T-cell (primary cell): ENCODE measurements around the gene HS6ST3. TPM values are rescaled to one million over a fixed set of nuclear protein-coding genes. Genes with fewer than 3 reads are reported as not detected.

Source experiments
- ATAC-seq, 4 experiments: fragments of 200-7000 bp in 3 of 4; fragments of 150-1000 bp in 1 of 4; cut with Tn5 transposase; replicated peaks in 1 of 4; 1 replicate in 3 of 4; 2 replicates in 1 of 4; pipeline ENCODE4 v1.10.0; 2021; ENCODE audit warnings: moderate library complexity in 3 of 4, mild to moderate bottlenecking in 2 of 4, moderate number of reproducible peaks in 1 of 4
- CTCF ChIA-PET, 2 donors: fragments of 300-600 bp; sonication (Branson Sonifier 250); formaldehyde crosslinking; loops; one replicate each; lab custom pipeline; 2022; ENCODE audit warnings: antibody characterized with exemption in 2 of 2; lab: Charles Lee
- POLR2A ChIA-PET, 2 donors: fragments of 300-600 bp; sonication (Branson Sonifier 250); formaldehyde crosslinking; loops; one replicate each; lab custom pipeline; 2022; ENCODE audit warnings: antibody characterized with exemption in 2 of 2; lab: Charles Lee
- DNase-seq, 35 experiments: peaks; one replicate each; pipeline versions ENCODE4 v3.0.0 to v3.0.0-alpha.2; 2013 to 2023
- H3K27ac ChIP-seq: one replicate; pipeline ENCODE4 v1.5.1; 2013; ENCODE audit warnings: low read length
- H3K27me3 ChIP-seq, 2 experiments: replicated peaks in 1 of 2; 1 replicate in 1 of 2; 2 replicates in 1 of 2; pipeline versions ENCODE4 v1.6.1 to v1.7.0; 2013; ENCODE audit warnings: low read length in 1 of 2, mixed read lengths in 1 of 2; ENCODE audit not compliant: control insufficient read depth in 2 of 2, insufficient read depth in 2 of 2; ENCODE audit errors: extremely low read depth in 1 of 2
- H3K36me3 ChIP-seq, 2 donors: 1 replicate in 1 of 2; 2 replicates in 1 of 2; pipeline versions ENCODE4 v1.6.1 to v1.7.0; 2013; ENCODE audit warnings: low read length in 1 of 2; ENCODE audit not compliant: control insufficient read depth in 2 of 2, insufficient read depth in 1 of 2; ENCODE audit errors: extremely low read depth in 1 of 2
- H3K4me1 ChIP-seq, 2 experiments: 1 replicate in 1 of 2; 2 replicates in 1 of 2; pipeline versions ENCODE4 v1.6.1 to v1.7.0; 2013; ENCODE audit warnings: low read length in 2 of 2, mixed read lengths in 1 of 2; ENCODE audit not compliant: insufficient read depth in 2 of 2, control insufficient read depth in 1 of 2; ENCODE audit errors: extremely low read depth in 1 of 2
- H3K4me3 ChIP-seq, 2 donors: 1 replicate in 1 of 2; 2 replicates in 1 of 2; pipeline versions ENCODE4 v1.5.1 to v1.7.0; 2013; ENCODE audit warnings: mild to moderate bottlenecking in 2 of 2, low read length in 1 of 2, moderate library complexity in 1 of 2; ENCODE audit not compliant: control insufficient read depth in 1 of 2; ENCODE audit errors: extremely low read depth in 1 of 2
- H3K9me3 ChIP-seq: 2 replicates; pipeline ENCODE4 v1.7.0; 2013
- H3K27ac Mint-ChIP-seq, 2 donors: one replicate each; pipeline ENCODE4 v1.8.0; 2020 to 2021; ENCODE audit warnings: mild to moderate bottlenecking in 2 of 2, mixed read lengths in 2 of 2
- H3K27me3 Mint-ChIP-seq, 2 donors: one replicate each; pipeline ENCODE4 v1.8.0; 2021 to 2022; ENCODE audit warnings: mixed read lengths in 2 of 2
- H3K36me3 Mint-ChIP-seq: one replicate; pipeline ENCODE4 v1.8.0; 2021; ENCODE audit warnings: mixed read lengths
- H3K4me1 Mint-ChIP-seq, 3 donors: one replicate each; pipeline ENCODE4 v1.8.0; 2020 to 2022; ENCODE audit warnings: mixed read lengths in 3 of 3, mild to moderate bottlenecking in 1 of 3
- H3K4me3 Mint-ChIP-seq, 3 donors: one replicate each; pipeline ENCODE4 v1.8.0; 2020 to 2022; ENCODE audit warnings: mild to moderate bottlenecking in 3 of 3, mixed read lengths in 3 of 3, moderate library complexity in 3 of 3
- H3K9me3 Mint-ChIP-seq, 3 donors: one replicate each; pipeline ENCODE4 v1.8.0; 2020 to 2022; ENCODE audit warnings: mixed read lengths in 3 of 3
- WGBS: methylation state at CpG from one replicate; pipeline ENCODE4 v1.1.5; 2013; ENCODE audit warnings: missing lambda C conversion rate; ENCODE audit not compliant: insufficient coverage; 5-methylcytosine and 5-hydroxymethylcytosine counted together
- total RNA-seq, 35 experiments: library from RNA in 6 of 35; stranded (reverse) in 6 of 35; fragments of 120-200 nt in 1 of 35; gene quantifications; one replicate each; pipeline versions ENCODE4 v1.2.1 to v1.2.4 and lab custom pipeline; 2013 to 2026

The HS6ST3 gene
- total RNA-seq, 5 donors from 2014 or later (not counting 1 experiment from before 2014, with no cell fraction given): not detected

DNA sequence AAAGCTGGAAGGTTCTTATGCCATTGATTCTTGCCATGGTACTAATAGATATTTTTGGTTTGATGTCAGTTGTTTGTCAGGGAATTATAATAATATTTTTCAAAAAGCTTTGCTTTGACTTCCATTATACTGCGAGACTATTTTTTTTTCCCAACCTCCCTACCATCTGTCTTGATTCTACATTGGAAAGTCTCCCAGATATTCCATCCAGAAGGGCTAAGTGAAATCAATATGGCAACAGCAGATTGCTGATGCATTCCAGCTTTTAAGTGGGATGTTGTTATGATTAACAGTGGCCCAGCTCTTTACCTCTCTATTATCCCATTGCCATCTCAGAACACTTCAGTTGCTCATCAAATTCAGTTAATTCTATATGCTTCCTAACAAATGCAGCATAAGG, 657.0 kb downstream of the HS6ST3 start:
- DNase-seq (no peak), ATAC-seq (no peak)
- H3K27me3 ChIP-seq: no peaks in the 10 kb centered on the region
- no peaks in the 10 kb centered on the region for H3K36me3 ChIP-seq
- no peak overlapping the region for H3K27ac ChIP-seq
- Mint-ChIP-seq H3K27ac (no peak overlapping the region), H3K36me3 (no peaks in the 10 kb centered on the region), H3K4me3 (no peak overlapping the region), H3K4me1 (no peaks in the 10 kb centered on the region), H3K27me3 (no peaks in the 10 kb centered on the region), H3K9me3 (peaks cover 4 to 9% (median 7%) of the 10 kb centered on the region in 3 donors)
- no CpG with 5 or more reads among the region's 1 CpG for WGBS
- no peaks in the 10 kb centered on the region for H3K4me1 ChIP-seq
- H3K9me3 ChIP-seq: no peaks in the 10 kb centered on the region
- ChIA-PET CTCF (interaction anchor here in 1 of 2 donors (0.5 kb wide), 1 partner anchor 288 kb away, joined by 4 read pairs; no protein-coding TSS in a partner anchor), POLR2A (no interaction called here)
- H3K4me3 ChIP-seq: no peak overlapping the region

DNA sequence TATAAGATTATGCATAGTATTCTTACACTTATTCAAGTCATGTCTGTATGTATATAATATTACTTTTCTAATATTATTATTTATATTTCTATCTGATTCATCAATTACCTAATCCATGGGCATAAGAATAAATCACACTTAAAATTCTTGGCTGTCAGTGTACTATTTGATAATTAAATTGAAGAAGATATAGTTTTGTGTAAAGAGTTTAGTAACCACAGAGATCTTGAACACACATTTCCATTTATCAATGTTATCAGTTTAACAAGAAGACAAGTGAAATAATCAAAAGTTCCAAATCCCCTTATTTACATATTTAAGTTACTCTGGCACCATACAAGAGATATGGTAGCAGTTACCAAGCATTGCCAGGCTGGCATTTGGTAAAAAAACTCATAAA, 659.9 kb downstream of the HS6ST3 start:
- CTCF ChIA-PET: no interaction called here
- H3K27ac ChIP-seq: no peak overlapping the region
- Mint-ChIP-seq H3K36me3 (no peaks in the 10 kb centered on the region), H3K9me3 (peaks cover 3 to 5% (median 4%) of the 10 kb centered on the region in 3 donors), H3K27ac (no peak overlapping the region), H3K4me1 (no peaks in the 10 kb centered on the region), H3K27me3 (no peaks in the 10 kb centered on the region), H3K4me3 (no peak overlapping the region)
- H3K4me1 ChIP-seq: no peaks in the 10 kb centered on the region
- H3K9me3 ChIP-seq: no peaks in the 10 kb centered on the region
- no peaks in the 10 kb centered on the region for H3K27me3 ChIP-seq
- ATAC-seq (no peak), DNase-seq (no peak)
- POLR2A ChIA-PET: no interaction called here
- H3K4me3 ChIP-seq: no peak overlapping the region
- no peaks in the 10 kb centered on the region for H3K36me3 ChIP-seq

DNA sequence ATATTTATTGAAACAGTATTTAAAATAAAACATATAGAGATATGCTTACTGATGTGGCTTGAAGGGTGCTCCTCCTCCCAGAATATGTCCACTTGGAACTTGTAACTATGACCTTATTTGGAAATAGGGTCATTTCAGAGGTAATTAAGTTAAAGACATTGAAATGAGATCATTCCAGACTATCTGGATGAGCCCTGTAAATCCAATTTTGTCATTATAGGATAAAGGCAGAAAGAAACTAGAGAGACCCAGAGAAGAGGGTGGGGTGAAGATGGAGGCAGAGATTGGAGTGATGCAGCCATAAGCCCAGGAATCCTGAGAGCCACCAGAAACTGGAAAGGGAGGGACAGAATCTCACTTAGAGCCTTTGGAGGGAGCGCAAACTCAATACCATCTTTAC, 661.2 kb downstream of the HS6ST3 start:
- Histone ChIP-seq H3K4me3 (no peak overlapping the region), H3K9me3 (no peaks in the 10 kb centered on the region), H3K4me1 (no peaks in the 10 kb centered on the region), H3K36me3 (no peaks in the 10 kb centered on the region), H3K27me3 (no peaks in the 10 kb centered on the region), H3K27ac (no peak overlapping the region)
- Mint-ChIP-seq H3K27ac (no peak overlapping the region), H3K36me3 (no peaks in the 10 kb centered on the region), H3K27me3 (no peaks in the 10 kb centered on the region), H3K9me3 (peaks cover 3 to 5% (median 4%) of the 10 kb centered on the region in 3 donors), H3K4me1 (no peaks in the 10 kb centered on the region), H3K4me3 (no peak overlapping the region)
- ChIA-PET POLR2A (no interaction called here), CTCF (no interaction called here)
- WGBS: no CpG with 5 or more reads among the region's 1 CpG
- DNase-seq (no peak), ATAC-seq (no peak)

DNA sequence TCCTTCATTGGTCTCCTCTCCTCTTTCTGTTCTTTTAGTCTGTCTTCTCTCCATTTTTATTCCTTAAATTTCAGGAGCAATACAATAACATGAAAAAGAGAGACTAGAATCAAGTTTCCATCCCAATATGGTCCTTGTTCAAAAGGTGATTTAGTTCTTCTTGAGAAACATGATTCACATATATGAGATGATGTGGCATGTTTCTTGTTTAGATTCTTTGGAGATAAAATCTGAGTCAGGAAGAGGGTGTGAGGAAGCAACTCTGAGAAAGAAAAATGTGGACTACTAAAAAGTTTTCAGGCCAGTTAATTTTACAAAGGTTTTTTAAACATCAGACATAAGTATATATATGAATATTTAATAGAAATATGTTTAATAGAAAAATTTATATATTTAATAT, 673.0 kb downstream of the HS6ST3 start:
- no peaks in the 10 kb centered on the region for H3K27me3 ChIP-seq
- no peaks in the 10 kb centered on the region for H3K4me1 ChIP-seq
- no peak overlapping the region for H3K27ac ChIP-seq
- Mint-ChIP-seq H3K27me3 (no peaks in the 10 kb centered on the region), H3K27ac (no peak overlapping the region), H3K9me3 (peaks cover 0 to 5% (median 4%) of the 10 kb centered on the region in 3 donors), H3K4me3 (no peak overlapping the region), H3K4me1 (no peaks in the 10 kb centered on the region), H3K36me3 (no peaks in the 10 kb centered on the region)
- H3K4me3 ChIP-seq: no peak overlapping the region
- H3K9me3 ChIP-seq: no peaks in the 10 kb centered on the region
- no peak for ATAC-seq
- DNase-seq: no peak
- ChIA-PET POLR2A (no interaction called here), CTCF (no interaction called here)
- no peaks in the 10 kb centered on the region for H3K36me3 ChIP-seq

DNA sequence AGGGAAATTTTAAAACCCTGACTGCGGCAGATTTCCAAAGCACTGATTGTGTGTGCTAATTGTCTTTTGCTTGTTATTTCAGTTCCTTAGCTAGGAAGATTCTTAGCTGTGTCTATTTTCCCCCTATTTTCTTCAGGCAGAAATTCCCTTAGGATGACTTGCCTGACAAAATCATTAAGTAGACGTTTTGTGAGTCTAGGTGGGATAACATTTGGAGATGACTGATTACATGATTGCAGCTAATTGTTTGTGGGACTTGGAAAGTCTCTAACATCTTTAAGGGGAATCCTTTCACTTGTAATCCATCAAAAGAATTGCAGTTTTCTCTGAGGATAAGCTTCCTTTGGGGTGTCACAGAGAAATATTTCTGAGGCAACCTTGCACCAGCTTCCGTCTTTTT, 676.4 kb downstream of the HS6ST3 start:
- Histone ChIP-seq H3K27me3 (no peaks in the 10 kb centered on the region), H3K27ac (no peak overlapping the region), H3K4me1 (no peaks in the 10 kb centered on the region), H3K4me3 (no peak overlapping the region), H3K36me3 (no peaks in the 10 kb centered on the region), H3K9me3 (no peaks in the 10 kb centered on the region)
- Mint-ChIP-seq H3K27me3 (no peaks in the 10 kb centered on the region), H3K4me3 (no peak overlapping the region), H3K9me3 (peaks cover 0 to 7% (median 7%) of the 10 kb centered on the region in 3 donors), H3K4me1 (no peaks in the 10 kb centered on the region), H3K27ac (no peak overlapping the region), H3K36me3 (no peaks in the 10 kb centered on the region)
- no peak for ATAC-seq
- ChIA-PET POLR2A (interaction anchor here in 1 of 2 donors (0.5 kb wide), 1 partner anchor 187 kb away, joined by 3 read pairs; no protein-coding TSS in a partner anchor), CTCF (no interaction called here)
- WGBS: 63% methylated on average over 2 of the region's 3 CpGs
- no peak for DNase-seq

DNA sequence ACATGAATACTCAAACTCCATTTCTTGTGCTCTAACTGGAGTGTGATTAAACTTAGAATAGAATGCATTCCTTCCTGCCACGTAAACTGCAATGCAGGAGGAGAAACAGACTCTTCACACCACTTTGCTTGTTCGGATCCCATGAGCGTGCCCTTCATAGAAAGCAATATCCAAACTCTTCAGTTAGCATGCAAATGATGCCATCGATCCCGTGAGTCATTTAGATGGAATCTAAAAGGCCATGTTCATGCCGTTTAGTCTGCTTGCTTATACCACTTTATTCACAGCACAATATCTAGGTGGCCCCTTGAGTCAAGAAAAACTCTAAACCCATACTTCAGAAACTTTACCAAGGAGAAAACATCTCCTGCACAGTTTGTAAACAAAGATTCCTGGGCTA, 678.6 kb downstream of the HS6ST3 start:
- H3K36me3 Mint-ChIP-seq: no peaks in the 10 kb centered on the region
- ATAC-seq: no peak
- H3K4me1 ChIP-seq: no peaks in the 10 kb centered on the region
- no peaks in the 10 kb centered on the region for H3K4me1 Mint-ChIP-seq
- ChIA-PET POLR2A (no interaction called here), CTCF (interaction anchor here in 1 of 2 donors (0.5 kb wide), 1 partner anchor 39 kb away, joined by 5 read pairs; no protein-coding TSS in a partner anchor)
- no peaks in the 10 kb centered on the region for H3K9me3 ChIP-seq
- H3K9me3 Mint-ChIP-seq: peaks cover 2 to 7% (median 7%) of the 10 kb centered on the region in 3 donors
- H3K4me3 ChIP-seq: no peak overlapping the region
- no peaks in the 10 kb centered on the region for H3K27me3 ChIP-seq
- no peak overlapping the region for H3K4me3 Mint-ChIP-seq
- H3K36me3 ChIP-seq: no peaks in the 10 kb centered on the region
- H3K27ac ChIP-seq: no peak overlapping the region
- no peaks in the 10 kb centered on the region for H3K27me3 Mint-ChIP-seq
- 84% methylated on average over 6 of the region's 6 CpGs for WGBS
- DNase-seq: no peak
- H3K27ac Mint-ChIP-seq: no peak overlapping the region

DNA sequence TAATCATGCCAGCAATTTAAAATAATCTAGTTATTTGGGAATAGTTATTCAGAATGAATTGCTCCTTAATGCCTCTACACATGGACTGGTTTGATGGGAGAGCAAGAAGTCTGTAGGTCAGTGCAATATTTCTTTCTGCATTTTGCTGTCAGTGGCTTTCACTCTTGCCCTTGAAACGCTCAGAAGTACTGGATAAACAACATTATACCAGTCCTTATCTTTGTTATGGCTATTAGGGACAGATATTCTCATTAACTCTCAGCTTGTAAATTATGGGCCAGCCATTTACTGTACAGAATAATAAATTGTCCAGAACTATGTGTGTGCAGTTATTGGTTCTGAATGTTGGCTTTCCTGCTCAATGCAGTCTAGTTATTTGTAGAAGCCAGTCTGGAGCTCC, 680.0 kb downstream of the HS6ST3 start:
- no peak overlapping the region for H3K27ac Mint-ChIP-seq
- H3K4me3 Mint-ChIP-seq: no peak overlapping the region
- ChIA-PET POLR2A (no interaction called here), CTCF (no interaction called here)
- no peak for DNase-seq
- no peaks in the 10 kb centered on the region for H3K36me3 Mint-ChIP-seq
- H3K9me3 ChIP-seq: no peaks in the 10 kb centered on the region
- no peaks in the 10 kb centered on the region for H3K36me3 ChIP-seq
- H3K4me1 ChIP-seq: no peaks in the 10 kb centered on the region
- no peaks in the 10 kb centered on the region for H3K27me3 ChIP-seq
- H3K9me3 Mint-ChIP-seq: peaks cover 7 to 12% (median 7%) of the 10 kb centered on the region in 3 donors
- H3K4me3 ChIP-seq: no peak overlapping the region
- no peak overlapping the region for H3K27ac ChIP-seq
- no CpG with 5 or more reads among the region's 1 CpG for WGBS
- ATAC-seq: no peak
- H3K4me1 Mint-ChIP-seq: no peaks in the 10 kb centered on the region
- no peaks in the 10 kb centered on the region for H3K27me3 Mint-ChIP-seq
